Hematopoietic multipotent progenitor cell treated with erythropoietin and hydrocortisone succinate and interleukin-3 and kit ligand, for 4 days (in vitro differentiated cells): Measurements from ENCODE around the gene TJP2.

ENCODE experiments used
- DNase-seq: peaks from one replicate; pipeline ENCODE4 v3.0.0-alpha.2; 2015

TJP2 gene

DNA sequence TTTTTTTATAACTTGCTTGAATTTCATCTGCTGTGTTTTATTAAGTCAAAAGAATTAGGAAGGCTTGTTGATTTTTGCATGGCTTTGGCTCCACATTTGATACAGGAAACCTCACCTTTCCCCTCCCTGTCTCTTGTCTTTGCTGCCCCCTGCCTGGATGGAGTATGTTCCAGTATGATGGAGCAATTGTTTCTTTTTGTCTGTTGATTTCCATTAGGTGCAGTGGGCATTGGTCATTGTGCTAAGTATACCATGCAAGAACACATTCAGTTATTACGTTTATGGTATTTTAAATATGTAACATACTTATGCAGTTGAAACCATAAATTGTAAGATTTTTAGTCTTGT lies 19.6 kb downstream of the TJP2 start:
- peak; percentile 34 for DNase-seq

DNA sequence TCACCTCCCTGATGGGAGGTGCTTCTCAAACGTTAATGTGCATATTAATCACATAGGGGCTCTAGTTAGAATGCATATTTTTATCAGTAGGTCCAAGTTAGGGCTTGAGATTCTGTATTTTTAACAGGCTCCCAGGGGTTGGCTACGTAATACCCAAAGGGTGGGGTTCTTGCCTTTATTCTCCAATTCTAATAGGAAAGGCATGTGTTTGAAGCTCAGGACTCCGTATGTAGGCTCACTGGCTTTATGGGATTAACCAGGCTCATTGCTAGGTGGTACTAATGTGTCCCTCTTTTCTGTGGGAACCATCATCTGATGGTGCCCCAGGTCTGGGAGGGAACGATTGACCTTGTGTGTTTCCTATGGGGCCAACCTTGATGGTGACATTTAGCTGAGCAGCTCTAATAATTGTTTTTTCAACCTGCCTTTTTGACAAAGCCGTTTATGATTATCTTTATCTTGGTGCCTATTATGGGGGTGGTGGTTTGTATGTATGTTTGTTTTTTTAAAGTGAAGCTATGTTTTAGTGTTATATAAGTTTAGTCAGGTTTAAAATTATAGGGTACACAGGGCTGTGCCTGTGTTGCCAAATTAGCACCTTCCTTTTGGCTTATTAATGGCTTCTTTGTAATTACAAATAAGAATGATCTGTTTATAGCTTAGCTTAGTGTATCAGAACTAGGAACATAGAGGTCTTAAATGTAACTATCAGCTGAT lies 20.8 kb downstream of the TJP2 start:
- no peak for DNase-seq

DNA sequence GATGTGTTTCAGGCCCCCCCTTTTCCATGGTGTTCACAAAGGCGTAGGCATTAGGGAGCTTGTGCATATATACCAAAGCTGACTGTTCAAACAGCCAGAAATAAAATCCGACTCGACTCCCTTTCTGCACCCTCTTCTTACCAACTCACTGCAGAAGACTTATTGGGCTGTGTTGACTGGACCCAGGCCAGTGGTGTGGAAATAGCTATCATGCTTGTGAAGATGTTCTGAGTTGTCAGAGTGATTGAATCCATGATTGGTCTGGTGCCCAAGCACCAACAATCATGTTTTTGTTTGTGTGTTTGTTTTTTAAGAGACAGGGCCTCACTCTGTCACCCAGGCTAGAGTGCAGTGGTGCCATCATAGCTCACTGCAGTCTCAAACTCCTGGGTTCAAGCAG lies 21.6 kb downstream of the TJP2 start:
- no peak for DNase-seq

DNA sequence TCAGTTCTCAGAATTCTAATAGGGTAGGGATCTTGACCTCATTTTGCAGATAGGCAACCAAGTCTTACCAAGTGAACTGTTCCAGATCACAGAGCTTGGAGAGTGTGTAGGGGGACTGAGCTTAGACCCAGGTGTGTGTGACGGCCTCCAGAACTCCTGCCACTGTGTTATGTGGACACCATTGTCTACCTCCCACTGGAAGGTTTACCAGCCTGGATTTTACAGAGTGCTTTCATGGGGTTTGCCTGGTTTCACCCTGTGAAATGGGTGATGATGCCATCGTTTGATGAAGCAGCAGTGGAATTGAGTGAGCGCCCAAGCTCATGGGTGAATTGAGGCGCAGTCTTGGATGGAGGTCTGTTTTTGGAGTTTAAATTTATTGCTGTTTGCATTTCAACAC lies 23.6 kb downstream of the TJP2 start:
- no peak for DNase-seq

DNA sequence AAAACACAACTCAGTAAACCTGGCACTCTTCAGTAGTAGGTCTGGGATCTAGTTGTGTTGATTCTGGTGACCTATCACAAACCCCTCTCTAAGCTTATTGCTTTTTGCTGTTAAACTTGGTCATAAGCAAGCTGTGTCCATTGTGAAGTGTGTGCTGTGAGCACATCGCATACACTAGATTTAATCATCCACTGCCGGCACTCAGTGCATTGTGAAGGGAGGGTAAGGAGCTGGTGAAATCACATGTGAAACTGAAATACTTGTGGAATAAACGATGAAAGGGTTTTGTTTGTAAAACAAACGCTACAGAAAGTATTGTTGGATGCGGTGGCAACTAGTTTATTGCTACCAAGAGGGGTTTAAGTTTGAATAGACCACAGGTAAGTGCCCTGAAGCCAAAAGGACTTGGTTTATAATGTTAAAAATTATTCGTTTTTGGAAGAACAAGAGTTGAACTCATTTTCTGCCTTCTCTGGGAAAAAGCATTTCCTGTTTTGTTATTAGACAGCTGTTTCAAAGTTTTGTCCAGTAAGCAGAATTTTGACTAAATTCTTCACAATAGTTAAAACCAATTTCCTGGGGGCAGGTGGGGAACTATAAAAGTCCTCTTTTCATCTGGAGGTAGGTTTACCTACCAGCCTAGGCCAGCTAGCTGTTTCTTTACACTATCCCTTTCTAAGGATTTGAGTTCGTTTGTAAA lies 24.6 kb downstream of the TJP2 start:
- DNase-seq: no peak

DNA sequence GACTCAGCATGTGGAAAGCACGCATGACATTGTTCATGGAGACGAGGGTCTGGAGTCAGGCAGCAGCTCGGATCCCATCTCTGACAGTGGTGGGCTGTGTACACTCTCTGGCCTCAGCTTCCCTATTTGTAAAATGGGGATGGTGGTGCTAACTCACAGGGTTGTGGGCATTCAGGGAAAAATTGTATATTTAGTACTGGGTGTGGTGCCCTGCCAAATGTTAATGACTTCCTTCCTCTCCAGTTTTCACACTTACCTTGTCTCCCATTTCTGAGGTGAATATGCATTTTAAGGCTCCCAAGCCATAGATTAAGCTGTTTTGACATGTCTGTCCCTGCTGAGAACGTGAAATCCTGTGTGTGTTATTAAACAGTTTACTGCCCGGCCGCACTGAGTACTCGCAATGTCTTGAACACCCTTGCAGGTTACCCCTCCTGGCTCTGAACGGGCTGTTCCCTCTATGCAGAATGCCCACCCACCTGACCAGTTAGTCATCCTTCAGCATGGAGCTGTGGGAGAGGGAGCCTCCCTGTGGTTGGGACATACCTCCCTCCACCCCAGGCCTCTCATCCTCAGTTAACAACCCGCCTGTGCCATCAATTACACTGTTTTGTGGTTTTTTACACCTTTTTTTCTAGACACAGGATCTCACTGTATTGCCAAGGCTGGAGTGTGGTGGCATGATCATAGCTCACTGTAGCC lies 25.8 kb downstream of the TJP2 start:
- DNase-seq: peak; percentile 24

DNA sequence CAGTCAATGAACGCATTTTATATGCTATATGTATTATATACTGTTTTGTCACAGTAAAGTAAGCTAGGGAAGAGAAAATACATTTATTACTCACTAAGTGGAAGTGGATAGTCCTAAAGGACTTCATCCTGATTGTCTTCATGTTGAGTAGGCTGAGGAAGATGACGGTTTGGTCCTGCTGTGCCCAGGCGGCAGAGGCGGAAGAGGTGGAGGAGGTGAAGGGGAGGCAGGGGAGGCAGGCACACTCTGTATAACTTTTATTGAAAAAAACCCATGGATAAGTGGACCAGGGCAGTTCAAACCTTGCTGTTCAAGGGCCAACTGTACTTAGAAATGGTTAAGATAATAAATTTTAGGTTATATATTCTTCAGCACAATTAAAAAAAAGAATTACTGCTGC lies 28.5 kb downstream of the TJP2 start:
- DNase-seq: no peak

DNA sequence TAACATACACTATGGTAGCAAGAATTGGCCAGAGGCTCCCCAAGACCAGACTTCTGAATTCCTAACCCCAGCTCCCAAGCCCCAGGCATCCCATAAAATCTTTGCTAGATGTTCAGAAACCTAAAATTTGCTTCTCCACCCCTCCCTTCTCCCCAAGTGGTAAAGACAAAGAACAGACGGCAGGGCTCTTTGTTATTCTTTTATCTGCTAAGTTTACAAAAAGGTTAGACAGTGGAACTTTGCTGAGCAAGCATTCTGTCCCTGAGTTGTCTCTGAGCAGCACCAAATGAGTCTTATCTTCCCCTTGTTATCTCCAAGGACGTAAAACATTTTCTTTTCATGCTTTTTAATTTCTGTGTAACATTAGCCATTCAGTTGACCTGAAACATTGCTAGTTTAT lies 30.2 kb downstream of the TJP2 start:
- DNase-seq: no peak

DNA sequence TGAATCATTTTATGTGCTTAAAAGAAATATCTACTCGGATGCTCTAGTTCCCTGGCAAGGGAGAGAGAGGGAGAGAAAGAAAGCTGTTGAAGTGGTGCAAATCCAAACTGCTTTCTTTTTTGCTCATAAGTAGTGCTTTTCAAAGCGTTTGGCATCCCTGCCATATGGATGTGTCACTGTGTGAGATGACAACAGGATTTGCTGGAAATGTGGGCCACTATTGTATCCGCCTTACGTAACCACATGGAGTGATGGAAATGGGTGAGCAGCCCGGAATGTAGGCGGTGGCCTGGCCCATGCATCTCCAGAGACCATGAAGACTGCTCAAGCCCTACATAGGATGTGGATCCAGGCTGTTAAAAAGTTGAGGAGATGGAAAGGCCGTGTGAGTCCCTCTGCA lies 30.8 kb downstream of the TJP2 start:
- no peak for DNase-seq

DNA sequence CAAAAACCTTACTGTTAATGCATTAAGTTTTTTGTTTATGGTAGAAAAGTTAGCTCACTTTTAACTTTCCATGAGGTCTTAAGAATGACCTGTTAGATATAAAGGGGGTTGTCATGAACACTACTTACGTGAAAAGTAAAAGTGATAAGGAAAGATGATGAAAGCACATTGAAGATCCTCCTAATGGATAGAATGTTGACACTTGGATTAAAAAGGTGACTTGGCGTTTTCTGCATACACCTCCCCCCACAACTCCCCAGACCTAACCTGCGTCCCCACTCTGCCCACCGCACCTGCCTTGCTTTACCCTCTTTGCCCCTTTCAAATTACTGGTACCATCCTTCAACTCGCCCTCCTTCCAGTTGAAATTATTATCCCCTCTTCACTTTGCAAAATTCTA lies 32.0 kb downstream of the TJP2 start:
- no peak for DNase-seq

DNA sequence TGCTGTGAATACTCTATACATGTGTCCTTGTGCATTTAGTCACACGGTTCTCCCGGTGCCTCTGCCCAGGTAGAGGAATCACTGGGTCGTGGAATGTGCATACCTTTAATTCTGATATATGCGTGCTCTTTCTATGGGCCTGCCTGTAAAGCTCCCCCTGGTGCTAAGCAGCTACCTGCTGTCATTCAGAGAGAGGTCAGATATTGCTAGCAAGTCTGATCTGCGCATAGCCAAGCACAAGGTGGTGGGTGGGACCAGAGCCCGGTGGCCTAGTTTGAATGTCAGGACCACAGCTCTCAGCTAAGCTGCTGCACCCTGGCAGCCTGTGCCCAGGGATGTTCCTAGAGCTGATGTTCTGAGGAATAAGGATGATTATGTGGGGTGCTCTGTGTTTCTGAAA lies 33.4 kb downstream of the TJP2 start:
- DNase-seq: no peak

DNA sequence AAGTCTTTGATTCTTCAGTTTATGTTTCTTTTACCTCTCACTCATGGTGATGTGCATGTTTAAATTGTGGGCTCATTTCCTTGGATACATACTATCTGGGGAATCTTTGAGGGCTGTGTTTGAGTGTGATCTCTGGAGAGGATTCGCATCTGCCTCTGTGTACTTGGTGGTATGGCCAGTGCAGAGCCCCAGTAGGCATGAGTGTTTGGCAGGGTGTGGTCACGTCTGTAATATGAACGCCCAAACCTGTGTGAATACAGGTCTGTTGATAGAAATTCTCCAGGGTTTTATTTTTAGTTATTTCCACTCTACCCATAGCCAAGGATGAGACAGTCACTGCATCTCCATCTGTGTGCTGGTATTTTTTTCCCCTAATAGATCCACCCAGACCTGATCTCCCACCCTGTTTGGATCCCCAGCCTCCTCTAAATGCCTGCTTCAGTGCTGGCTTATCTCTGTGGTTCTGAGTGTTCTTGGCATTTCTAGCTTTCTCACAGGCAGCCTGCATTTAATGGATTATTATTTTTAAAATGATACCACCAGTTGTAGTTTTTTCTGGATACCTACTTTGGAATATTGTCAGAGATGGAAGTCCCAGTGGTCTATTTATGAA lies 37.5 kb downstream of the TJP2 start:
- DNase-seq: peak; percentile 42

DNA sequence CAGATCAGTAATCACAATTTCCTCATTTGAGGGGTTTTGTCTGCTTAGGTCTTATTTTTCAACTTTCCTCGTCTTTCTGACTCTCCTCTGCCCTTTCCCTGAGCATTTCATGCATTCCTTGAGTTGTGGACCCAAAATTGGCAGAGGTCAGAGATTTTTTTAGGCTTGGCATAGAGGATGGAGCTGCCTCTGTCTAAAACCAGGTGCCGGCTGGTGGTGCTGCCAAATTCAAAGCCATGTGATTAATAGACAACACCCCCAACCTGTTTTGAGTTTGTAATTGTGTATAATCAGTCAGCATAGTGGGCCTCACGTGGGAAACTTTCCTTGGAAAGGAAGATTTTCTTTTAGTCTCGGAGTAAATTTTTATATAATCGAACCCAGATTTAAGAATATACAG lies 39.6 kb downstream of the TJP2 start:
- DNase-seq: no peak

DNA sequence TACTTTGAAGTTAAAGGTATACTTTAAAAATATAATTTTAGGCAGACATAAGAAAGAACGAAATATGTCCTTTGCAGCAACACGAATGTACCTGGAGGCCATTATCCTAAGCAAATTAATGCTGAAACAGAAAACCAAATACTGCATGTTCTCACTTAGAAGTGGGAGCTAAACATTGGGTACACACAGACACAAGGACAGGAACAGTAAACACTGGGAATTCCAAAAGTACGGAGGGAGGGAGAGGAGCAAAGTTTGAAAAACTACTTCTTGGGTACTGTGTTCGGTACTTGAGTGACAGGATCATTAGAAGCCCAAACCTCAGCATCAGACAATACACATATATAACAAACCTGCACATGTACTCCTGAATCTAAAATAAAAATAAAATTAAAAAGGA lies 40.9 kb downstream of the TJP2 start:
- DNase-seq: no peak

DNA sequence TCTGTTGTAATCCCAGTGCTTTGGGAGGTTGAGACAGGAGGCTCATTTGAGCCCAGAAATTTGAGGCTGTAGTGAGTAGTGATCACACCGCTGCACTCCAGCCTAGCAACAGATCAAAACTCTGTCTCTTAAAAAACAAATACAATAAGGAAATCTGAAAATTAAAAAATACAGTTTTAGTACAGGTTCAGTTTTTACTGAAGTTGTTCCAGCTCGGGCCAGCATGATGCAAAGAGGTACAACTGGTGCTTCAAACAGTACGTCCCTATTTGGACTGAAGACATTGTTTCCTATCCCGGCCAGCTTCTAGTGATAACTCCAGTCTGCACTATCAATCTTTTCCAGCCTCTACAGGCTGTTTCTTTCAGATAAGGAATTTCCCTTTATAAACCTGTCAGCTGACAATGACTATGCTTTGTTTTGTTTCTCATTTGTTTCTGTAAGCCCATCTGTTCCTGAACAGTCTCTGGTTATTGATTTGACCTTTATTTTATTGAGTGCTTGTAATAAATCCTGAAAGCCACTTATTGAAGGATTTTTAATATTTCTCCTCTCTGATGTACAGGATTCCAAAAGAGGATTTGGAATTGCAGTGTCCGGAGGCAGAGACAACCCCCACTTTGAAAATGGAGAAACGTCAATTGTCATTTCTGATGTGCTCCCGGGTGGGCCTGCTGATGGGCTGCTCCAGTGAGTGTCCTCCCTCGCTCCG lies 41.9 kb downstream of the TJP2 start:
- peak; percentile 95 for DNase-seq

DNA sequence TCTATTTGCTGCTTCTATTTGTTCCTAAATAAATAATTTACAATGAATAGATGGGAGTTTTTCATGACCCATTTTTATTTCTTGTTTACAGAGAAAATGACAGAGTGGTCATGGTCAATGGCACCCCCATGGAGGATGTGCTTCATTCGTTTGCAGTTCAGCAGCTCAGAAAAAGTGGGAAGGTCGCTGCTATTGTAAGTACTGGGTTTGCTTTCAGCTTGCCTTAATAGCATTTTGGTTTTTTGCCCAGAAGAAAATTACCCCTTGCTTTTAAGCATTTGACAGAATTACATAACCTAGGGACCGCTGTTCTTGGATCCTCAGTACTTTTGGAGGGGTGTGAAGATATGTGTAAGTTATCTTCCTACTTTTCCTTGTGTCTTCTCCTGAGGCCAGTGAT lies 44.1 kb downstream of the TJP2 start:
- no peak for DNase-seq

DNA sequence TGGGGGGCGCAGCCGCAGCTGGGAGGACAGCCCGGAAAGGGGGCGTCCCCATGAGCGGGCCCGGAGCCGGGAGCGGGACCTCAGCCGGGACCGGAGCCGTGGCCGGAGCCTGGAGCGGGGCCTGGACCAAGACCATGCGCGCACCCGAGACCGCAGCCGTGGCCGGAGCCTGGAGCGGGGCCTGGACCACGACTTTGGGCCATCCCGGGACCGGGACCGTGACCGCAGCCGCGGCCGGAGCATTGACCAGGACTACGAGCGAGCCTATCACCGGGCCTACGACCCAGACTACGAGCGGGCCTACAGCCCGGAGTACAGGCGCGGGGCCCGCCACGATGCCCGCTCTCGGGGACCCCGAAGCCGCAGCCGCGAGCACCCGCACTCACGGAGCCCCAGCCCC lies 47.0 kb downstream of the TJP2 start:
- DNase-seq: no peak

DNA sequence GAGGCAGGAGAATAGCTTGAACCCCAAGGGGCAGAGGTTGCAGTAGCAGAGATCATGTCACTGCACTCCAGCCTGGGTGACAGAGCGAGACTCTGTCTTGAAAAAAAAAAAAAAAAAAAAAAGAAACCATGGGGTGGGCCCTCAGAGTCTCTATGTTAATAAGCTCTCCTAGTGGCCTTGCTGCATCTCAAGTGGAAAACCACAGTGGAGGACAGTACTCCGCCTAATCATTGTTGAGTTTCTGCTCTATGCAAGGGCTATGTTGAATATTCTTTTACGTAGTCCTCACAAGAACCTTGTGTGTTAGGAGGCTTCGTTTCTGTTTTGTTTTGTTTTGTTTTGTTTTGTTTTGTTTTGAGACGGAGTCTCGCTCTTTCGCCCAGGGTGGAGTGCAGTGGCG lies 48.9 kb downstream of the TJP2 start:
- DNase-seq: peak; percentile 18

DNA sequence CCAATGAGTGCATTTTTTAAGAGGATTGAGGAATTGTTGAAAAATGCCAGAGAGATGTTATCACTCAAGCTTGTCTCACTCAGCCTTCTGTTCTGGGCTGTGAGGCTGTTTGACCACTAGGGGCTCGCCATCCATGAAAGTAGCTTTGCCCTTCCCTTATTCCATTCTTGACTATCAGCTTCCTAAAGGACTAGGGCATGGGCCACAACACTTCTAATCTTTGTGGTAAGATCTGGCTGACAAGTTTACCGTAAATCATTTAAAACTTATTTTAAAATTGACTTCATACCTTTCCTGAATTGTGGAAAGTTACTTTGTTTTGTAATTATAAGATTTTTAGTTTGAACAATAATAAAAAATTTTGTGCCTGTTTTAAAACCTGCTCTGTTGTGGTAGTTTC lies 49.5 kb downstream of the TJP2 start:
- peak; percentile 66 for DNase-seq

DNA sequence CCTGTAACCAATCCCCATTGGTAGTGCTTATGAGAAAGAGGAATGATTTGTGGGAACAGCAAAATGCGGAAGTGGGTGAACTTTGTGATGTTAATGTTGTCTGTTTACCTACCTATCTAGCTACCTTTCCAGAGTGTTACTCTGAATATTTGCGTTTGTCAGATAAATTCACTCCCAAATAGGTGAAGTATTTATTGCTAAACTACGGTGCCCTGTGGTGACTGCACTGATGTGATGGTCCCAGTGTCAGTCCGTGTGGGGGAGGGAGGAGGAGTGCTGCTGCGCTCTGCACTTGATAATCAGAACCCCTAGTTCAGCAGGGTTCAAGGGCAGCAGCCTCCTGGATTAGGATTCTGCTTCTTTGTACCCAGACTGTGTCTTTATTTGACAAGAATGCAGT lies 55.3 kb downstream of the TJP2 start:
- DNase-seq: no peak

DNA sequence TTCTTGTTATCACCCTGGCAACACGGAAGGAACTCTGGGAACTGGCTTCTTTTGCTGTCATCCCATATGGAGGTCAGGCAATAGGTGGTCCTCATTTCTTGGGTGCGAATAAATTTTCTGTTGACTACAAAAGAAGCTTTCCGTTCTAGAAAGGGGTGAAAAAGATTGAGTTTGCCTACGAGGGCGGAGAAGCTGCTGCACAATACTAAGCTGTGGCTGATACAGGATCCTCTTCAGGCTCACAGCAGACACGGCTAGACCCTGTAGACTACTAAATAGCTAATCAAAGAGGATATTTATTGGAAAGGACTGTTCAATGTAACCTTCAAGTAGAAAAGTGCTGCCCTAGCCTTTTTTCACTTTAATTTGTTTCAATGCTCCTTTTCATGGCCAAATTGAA lies 58.1 kb downstream of the TJP2 start:
- no peak for DNase-seq

DNA sequence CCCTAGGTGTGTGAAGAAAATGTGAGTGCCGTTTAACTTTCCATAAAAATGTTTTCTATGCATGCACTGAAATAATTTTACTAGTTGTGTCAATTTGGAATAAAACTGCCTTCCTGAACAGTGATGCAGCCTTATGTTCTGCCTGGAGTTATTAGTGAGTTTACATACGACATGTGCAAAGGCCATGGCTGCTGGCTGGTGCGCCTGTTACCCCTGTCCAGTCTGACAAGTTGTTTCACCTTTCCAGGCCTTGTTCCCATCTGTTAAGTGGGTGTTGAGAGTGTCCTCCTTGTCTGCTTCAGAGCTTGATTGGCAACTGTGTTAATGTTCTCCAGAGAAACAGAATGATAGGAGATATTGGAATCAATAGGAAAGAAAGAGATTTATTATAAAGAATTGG lies 60.6 kb downstream of the TJP2 start:
- no peak for DNase-seq

DNA sequence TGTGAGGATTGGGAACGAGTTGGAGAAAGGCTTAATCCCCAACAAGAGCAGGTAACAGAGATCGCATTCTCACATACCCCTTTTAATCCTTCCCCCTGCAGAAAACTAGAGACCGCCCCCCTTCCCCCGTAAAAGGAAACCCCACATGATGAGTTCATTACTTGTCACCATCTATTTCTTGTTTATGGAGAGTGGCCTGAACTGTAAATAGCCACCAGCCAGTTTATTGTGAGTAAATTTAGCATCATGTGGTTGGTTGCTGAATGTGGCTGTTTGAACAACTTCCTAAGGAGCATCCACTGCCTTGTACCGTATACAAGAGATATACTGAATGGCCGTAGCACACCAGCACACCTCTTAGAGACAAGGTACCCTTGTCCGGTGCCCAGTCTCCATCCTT lies 62.1 kb downstream of the TJP2 start:
- DNase-seq: no peak
